GM10847 (cell line): ENCODE data around the gene NEUROD6.

Source experiments
- POLR2A ChIP-seq: IDR thresholded peaks from 2 replicates; pipeline ENCODE4 v1.6.1; 2011; ENCODE audit not compliant: insufficient read length; ENCODE audit errors: extremely low read depth

NEUROD6 gene

GRCh38 chr7:31307972-31308371, 32.6 kb downstream of the NEUROD6 start:
- TF ChIP-seq POLR2A = no peak

DNA sequence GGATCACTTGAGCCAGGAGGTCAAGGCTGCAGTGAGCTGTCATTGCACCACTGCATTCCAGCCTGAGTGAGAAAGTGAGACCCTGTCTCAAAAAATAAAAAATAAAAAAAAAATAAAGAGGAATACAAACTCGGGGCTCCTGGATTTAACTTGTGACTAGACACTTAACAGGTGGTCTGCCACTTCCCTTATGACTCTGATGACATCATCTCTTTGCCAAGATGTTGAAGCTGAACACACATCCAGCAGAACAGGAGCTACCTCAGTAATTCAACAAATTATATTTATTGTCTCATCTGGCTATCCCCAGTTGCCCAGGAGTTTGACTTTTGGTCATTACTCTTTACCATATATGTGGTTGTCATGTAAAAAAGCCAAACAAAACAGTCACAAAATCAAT, 35.3 kb downstream of the NEUROD6 start:
- no peak for TF ChIP-seq POLR2A

- TF ChIP-seq POLR2A = no peak
Observed at GRCh38 chr7:31304446-31304845, 36.1 kb downstream of the NEUROD6 start.

- no peak for TF ChIP-seq POLR2A
Observed at GRCh38 chr7:31302356-31302755, 38.2 kb downstream of the NEUROD6 start.

DNA sequence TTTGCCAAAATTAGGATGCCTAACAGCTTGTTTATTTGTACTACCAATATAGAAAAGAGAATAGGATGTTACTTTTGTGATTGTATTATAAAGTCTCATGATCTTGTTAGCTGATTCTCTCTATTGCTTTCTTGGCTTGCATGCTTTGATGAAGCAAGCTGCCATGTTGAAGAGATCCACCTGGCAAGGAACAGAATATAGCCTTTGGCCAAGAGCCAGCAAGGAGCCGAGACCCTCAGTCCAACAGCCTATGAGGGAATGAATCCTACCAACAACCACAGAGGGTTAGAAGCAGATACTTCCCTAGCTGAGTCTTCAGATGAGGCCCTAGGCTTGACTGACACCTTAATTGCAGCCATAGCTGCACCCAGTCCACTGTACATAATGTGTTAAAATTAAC, 41.2 kb downstream of the NEUROD6 start:
- TF ChIP-seq POLR2A = no peak

- no peak for TF ChIP-seq POLR2A
Observed at GRCh38 chr7:31290601-31291000, 49.9 kb downstream of the NEUROD6 start.
